PFSK-1 (cell line): ENCODE results near the gene TAF4B.

Experiments used
- SIN3A ChIP-seq: IDR thresholded peaks from 2 replicates; pipeline ENCODE4 v1.6.1; 2012; ENCODE audit warnings: mild to moderate bottlenecking, low read length, moderate library complexity, borderline replicate concordance; ENCODE audit not compliant: insufficient read depth
- TAF1 ChIP-seq: IDR thresholded peaks from 2 replicates; pipeline ENCODE4 v1.6.1; 2012; ENCODE audit warnings: low read length, control low read depth, borderline replicate concordance; ENCODE audit not compliant: insufficient read depth
- TF ChIP-seq, protein P1 (sequence below), 2 experiments: IDR thresholded peaks; 2 replicates each; pipeline versions ENCODE4 v1.6.1 to v1.8.0; 2011 to 2012; ENCODE audit warnings: low read depth in 2 of 2, low read length in 2 of 2, control low read depth in 1 of 2, inconsistent platforms in 1 of 2, mild to moderate bottlenecking in 1 of 2, moderate library complexity in 1 of 2; ENCODE audit not compliant: insufficient read depth in 1 of 2

DNA sequence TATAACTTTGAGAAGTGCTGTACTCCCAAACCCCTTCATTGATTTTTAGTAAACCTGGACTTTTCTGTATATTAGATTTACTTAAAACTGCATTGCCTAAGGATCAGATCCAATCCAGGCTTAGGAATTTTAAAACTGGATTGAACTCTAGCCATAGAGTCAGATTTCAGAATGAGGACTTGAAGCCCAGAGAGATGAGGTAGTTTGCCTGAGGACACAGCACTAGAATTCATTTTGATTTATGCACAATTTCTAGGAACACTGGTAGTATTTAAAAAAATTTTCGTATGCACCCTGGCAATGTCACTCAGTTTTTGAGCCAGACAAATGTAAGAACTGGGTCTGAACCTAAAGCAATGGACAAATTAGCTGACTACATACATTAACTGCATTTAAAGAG is 177.2 kb downstream of the TAF4B start:
- no peak for TF ChIP-seq TAF1
- TF ChIP-seq, protein P1, sequence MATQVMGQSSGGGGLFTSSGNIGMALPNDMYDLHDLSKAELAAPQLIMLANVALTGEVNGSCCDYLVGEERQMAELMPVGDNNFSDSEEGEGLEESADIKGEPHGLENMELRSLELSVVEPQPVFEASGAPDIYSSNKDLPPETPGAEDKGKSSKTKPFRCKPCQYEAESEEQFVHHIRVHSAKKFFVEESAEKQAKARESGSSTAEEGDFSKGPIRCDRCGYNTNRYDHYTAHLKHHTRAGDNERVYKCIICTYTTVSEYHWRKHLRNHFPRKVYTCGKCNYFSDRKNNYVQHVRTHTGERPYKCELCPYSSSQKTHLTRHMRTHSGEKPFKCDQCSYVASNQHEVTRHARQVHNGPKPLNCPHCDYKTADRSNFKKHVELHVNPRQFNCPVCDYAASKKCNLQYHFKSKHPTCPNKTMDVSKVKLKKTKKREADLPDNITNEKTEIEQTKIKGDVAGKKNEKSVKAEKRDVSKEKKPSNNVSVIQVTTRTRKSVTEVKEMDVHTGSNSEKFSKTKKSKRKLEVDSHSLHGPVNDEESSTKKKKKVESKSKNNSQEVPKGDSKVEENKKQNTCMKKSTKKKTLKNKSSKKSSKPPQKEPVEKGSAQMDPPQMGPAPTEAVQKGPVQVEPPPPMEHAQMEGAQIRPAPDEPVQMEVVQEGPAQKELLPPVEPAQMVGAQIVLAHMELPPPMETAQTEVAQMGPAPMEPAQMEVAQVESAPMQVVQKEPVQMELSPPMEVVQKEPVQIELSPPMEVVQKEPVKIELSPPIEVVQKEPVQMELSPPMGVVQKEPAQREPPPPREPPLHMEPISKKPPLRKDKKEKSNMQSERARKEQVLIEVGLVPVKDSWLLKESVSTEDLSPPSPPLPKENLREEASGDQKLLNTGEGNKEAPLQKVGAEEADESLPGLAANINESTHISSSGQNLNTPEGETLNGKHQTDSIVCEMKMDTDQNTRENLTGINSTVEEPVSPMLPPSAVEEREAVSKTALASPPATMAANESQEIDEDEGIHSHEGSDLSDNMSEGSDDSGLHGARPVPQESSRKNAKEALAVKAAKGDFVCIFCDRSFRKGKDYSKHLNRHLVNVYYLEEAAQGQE (IDR thresholded peaks at IDR 0.05; ENCODE audit: insufficient read depth in 1 of 2, low read depth in 2 of 2, low read length in 2 of 2) = no peak
- TF ChIP-seq SIN3A = no peak
